DMS53 treated with DMSO at 0.1 percent for 48 hours (cell line): ENCODE data around the gene BTBD17.
"Not testable (repeated sequence)": the region's sequence is repeated elsewhere in the genome, so short reads cannot be mapped to it uniquely, and the experiment has no call there.

Source experiments
- DNase-seq: peaks from one replicate; lab custom pipeline; 2025; ENCODE audit not compliant: unreplicated experiment; lab: John Stamatoyannopoulos, UW

BTBD17 gene, protein sequence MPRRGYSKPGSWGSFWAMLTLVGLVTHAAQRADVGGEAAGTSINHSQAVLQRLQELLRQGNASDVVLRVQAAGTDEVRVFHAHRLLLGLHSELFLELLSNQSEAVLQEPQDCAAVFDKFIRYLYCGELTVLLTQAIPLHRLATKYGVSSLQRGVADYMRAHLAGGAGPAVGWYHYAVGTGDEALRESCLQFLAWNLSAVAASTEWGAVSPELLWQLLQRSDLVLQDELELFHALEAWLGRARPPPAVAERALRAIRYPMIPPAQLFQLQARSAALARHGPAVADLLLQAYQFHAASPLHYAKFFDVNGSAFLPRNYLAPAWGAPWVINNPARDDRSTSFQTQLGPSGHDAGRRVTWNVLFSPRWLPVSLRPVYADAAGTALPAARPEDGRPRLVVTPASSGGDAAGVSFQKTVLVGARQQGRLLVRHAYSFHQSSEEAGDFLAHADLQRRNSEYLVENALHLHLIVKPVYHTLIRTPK

DNA sequence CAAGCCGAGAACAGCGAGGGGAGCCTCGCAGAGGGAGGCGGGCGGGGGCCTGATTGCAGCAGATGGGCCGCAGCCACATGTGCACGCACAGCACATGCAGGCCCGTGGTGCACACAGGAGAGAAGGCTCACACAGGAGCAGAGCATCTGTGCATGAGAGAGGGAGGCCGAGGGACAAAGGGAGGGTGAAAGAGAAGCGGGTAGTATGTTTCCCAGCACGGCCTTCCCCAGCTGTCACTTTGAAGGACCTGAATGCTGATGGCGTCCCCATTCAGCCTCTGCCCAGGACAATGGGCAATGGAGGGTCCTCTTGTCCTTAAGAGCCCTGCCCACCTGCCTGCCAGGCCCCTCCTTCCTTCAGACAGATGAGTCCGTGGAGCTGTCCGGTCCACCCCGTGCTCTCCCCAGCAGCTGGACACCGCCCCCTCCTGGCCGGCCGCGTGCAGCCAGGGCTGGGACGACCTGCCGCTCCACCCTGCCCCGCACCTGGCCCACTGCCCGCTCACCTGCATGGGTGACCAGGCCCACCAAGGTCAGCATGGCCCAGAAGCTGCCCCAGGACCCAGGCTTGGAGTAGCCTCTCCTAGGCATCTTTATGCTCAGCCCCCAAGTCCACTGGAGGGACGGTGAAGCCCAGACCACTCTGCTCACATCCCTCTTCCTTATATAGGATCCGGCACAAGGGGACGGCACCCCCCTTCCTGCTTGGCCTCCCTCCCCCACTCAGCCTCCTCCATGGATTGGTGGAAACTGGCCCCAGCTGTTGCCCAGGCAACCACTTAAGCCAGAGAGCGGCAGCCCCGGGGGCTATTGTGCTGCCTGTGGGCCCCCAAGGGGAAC is at the start of gene BTBD17:
Gene BTBD17 (minus strand): TSS at position 639 of the 839 bp plus-strand sequence. CDS start 49 bp downstream, at position 590.
- DNase-seq, result peak; percentile 86

DNA sequence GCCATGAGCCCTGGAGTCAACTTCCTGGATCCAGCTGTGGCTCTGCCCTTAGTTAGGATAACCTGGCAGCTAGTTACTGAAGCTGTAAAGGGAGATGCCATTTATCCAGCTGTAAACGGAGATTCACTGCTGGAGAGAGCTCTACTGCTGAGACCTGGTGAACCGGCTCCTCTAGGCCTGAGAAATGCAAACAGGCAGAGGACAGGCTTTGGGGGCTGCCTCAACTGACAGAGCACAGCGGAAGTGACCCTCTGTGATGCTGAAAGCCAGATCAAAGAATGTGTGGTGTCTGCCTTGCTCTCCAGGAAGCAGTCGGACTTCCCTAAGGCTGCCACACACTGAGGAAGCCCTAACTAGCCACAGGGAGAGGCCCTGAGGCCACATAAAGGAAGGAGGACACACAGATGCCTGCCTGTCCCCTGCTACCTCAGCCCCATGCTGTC is 48.4 kb upstream of the BTBD17 start:
- DNase-seq, result peak; percentile 40

DNA sequence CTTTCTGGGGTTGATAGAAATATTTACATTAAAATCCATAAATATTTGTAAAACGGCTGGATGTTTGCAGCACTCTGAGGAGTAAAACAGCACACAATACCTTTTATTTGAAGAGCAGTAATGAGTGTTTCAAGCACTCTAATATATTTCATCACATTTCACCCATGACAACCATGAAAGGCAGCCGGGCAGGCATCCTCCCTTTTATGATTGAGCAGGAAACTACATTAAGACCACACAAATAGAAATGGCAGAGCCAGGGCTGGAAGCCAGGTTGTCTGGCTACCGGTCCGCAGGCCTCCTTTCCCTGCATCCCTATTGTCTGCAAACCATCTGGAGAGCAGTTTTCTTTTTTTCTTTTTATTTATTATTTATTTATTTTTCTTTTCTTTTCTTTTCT is 47.1 kb upstream of the BTBD17 start:
- peak; percentile 97 for DNase-seq

DNA sequence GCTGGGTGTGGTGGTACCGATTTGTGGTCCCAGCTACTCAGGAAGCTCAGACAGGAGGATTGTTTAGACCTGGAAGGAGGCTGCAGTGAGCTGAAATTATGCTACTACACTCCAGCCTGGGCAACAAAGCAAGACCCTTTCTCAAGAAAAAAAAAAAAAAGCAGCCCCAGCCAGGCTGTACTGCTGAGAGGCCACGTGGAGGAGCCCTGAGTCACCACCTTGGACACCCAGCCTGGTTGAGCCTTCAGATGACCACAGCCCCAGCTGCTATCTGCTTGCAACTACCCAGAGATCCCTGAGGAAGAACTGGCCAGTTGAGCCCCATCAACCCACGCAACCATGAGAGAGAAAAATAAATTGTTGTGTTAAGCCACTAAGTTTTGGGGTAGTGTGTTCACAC is 46.6 kb upstream of the BTBD17 start:
- peak; percentile 74 for DNase-seq

DNA sequence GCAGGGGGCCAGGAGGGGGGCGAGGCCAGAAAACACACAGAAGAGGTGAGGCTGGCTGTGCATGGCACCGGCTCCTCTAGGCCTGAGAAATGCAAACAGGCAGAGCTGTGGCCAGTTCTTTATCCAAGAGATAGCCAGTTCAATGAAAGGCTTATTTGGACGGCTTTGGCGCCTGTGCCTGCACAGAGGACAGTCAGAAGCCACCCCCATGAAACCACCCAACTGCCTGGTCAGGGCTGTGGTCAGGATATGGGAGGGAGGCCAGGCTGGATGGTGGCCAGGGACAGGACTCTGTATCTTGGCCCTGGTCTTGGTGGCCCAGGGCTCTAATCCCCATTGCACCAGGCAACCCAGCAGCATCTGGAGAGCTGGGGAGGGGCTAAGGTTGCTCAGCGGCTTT is 45.7 kb upstream of the BTBD17 start:
- no peak for DNase-seq

DNA sequence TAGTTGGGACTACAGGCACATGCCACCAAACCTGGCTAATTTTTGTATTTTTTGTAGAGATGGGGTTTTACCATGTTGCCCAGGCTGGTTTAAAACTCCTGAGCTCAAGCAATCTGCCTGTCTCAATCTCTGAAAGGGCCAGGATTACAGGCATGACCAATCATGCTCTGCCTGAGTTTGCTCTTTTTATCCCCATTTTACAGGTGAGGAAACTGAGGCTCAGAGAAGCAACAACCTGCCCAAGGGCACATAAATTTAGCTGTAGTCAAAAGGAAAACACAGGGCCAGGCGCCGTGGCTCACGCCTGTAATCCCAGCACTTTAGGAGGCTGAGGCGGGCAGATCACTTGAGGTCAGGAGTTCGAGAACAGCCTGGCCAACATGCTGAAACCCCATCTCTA is 43.6 kb upstream of the BTBD17 start:
- DNase-seq, result not testable (repeated sequence)

DNA sequence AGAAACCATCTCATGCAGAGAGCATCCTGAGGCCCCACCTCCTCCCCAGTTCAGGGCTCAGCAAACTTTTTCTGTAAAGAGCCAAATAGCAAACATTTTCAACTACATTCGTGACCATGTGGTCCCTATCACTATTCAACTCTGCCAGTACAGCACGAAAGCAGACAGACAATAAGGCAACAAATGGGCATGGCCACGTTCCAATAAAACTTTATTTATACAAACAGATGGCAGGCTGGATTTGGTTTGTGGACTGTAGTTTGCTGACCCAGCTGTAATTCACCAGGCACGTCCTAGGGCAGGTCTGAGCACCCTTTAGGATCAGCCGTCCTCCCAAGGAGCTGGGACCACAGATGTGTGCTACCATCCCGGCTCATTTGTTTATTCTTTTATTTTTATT is 43.1 kb upstream of the BTBD17 start:
- no peak for DNase-seq

DNA sequence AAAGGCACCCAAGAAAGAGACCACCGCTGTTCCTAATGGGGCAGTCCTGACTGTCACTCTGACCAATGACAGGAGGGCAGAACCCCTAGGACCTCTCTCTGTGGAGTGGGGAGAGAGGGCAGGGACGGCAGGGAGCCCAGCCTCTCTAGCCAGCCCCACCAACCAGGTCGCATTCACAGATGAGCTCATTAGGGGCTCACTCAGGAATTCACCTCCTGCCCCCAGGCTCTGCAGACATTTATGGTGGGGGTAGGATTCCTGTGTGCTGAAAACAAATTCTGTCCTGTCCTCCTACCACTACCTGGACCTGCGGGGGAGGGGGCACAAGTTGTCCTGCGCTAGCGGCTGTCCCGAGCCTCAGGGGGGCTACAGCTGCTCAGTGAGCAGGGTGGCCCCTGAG is 42.5 kb upstream of the BTBD17 start:
- DNase-seq, result no peak

DNA sequence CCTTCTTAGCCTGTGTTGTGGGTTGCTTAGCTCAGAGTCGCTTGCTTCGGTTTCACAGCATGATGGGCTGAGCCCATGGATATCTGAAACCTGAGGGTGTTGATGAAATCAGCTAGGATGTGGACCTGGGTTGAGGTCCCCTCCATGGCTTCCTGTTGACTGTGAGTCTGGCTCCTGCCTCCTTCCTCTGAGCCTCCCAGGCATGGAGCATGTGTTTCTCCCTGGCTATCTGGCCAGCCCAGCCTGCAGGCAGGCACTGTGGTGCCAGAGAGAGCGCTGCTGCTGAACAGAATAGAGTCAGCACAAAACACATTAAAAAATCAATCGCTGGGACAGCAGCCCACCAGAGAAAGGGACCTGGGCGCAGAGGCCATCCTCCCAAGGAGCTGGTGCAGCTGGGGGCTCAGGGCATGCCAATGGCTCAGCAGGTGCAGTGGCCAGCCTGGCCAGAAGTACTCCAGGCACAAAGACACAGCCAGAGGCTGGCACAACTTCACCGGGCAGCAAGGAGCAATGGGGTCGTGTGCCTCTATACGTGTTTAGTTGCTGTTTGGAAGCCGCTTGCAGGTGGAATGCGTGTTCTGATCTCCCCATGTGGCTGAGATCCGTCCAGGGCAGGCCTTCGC is 42.0 kb upstream of the BTBD17 start:
- no peak for DNase-seq

DNA sequence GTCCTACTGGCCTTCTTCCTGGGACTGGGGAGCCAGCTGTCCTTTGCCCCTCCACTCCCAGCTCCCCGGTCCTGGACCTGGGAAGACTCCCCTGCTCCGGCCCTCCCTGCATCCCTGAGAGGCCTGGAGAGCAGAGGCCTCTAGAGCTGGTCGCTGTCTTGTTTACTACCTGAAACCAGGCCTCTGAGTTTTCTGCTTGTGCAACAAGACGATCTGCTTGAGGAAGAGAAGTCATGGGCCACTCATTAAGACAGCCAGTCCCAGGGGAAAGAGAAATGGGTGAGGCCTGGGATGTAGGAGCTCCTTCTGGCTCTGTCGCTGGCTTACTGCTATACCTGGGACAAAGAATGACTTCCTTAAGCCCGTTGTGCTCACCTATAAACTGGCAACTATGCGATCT is 40.4 kb upstream of the BTBD17 start:
- no peak for DNase-seq

DNA sequence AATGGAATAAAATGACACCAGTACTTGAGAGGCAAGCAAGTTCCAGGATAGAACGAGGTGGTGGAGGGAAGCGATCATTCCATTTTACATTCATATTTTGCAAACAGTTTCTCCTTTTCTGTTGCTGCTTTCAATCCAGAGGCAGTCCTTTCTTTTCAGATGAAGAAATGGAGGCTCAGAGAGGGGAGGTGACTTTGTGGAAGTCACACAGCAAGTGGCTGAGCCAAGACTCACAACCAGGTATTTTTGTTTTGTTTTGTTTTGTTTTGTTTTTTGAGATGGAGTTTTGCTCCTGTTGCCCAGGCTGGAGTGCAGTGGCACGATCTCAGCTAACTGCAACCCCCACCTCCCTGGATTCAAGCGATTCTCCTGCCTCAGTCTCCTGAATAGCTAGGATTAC is 34.9 kb upstream of the BTBD17 start:
- DNase-seq, result no peak

DNA sequence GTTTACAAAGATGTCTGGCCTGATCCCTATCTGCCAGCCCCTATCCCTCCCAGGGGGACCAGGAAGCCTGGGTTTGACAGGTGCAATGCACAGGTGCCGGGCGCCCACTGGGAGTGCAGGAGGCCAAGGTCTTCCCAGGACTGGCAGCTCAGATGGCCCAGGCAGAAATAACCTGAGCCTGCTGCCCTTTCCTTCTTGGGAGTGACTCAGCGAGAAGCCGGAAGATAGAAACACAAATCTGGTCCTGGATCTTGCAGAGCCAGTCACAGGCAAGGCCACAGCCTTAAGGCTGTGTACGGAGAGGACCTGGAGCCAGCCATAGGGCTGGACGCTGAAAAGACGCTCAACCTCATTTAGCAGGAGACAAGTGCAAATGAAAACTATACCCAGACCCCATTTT is 33.3 kb upstream of the BTBD17 start:
- no peak for DNase-seq

DNA sequence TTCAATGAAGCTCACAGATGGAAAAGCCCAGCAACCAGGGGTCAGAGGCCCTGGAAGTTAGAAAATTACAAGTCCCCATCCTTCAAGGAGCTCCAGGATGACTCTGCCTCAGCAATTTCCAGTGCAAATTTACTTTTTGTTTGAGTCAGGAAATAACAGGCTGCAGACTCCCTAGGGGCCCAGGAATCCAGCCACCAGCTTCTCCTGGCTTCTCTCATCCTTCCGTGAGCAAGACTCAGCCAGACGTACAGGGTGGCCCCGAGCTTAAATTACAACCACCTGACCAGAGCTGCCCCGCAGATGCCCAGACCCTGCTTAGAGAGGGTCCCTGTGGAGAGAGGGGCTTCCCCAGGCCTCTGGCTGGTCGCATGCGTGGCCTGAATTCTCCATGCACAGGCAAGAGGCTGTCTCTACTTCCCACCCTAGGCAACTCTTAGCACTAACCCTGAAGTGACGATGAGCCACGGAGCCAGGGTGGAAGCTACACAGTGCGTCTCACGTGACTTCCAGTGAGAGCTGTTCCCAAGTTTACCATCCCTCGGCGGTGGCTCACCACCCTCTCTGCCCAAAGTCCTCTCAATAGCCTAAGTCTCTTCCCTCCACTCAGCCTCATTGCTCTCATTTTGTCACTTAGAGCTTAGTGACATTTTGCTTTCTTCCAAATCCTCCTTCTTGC is 32.7 kb upstream of the BTBD17 start:
- DNase-seq, result no peak

DNA sequence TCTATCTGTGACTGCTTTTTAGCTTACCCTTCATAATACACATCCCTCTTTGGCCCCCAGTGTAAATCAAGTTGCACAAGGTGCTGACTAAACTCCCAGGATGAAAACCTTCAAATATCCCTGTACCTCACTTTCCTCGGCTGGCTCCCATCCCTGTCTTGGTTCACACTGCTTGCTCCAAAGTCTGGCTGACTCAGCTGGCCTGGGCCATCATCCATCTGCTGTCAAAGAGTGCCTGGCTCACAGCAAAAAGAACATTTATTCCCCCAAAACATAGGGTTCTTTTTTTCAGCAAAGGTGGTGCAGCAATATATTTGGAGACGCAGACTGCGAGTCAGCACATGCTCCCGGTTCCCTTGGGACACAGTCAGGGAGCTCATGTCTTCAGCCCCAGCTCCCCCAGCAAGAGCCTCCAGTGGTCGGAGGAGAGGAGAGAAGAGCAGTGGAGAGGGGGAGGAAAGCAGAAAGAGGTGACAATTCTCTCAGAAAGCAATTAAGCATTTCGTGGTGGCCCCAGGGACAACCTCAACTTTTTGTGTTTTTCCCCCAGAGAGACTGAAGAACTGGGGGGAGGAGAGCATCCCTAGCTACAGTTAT is 31.8 kb upstream of the BTBD17 start:
- no peak for DNase-seq

DNA sequence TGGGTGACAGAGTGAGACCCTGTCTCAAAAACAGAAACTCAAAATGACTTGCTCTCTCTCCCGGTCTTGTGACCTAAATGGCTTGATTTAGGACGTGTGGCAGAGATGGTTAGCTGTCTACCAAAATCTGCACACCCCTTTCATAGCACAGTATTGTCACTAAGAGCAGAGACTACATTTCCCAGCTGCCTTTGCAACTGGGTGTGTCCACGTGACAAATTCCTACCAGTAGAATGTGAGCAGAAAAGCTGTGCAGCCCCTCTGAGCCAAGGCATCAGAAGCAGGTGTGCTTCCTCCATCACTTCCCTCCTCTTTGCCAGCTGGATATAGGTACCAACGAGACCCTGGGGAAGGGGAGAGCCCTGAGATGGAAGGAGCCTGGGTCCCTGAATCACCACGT is 31.2 kb upstream of the BTBD17 start:
- DNase-seq, result no peak

DNA sequence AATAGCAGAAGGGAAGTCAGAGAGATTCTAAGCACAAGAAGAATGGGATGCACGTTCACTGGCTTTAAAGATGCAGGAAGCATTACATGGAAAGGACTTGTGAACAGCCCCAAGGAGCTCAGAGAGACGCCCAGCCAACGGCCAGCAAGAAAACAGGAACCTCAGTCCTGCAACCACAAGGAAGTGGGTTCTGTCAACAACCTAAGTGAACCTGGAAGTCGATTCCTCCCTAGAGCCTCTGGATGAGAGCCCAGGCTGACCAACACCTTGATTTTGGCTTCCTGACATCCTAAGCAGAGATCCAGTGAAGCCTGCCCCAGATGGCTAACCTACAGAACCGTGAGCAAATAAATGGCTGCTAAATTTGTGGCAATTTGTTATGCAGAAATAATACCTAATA is 30.1 kb upstream of the BTBD17 start:
- no peak for DNase-seq

DNA sequence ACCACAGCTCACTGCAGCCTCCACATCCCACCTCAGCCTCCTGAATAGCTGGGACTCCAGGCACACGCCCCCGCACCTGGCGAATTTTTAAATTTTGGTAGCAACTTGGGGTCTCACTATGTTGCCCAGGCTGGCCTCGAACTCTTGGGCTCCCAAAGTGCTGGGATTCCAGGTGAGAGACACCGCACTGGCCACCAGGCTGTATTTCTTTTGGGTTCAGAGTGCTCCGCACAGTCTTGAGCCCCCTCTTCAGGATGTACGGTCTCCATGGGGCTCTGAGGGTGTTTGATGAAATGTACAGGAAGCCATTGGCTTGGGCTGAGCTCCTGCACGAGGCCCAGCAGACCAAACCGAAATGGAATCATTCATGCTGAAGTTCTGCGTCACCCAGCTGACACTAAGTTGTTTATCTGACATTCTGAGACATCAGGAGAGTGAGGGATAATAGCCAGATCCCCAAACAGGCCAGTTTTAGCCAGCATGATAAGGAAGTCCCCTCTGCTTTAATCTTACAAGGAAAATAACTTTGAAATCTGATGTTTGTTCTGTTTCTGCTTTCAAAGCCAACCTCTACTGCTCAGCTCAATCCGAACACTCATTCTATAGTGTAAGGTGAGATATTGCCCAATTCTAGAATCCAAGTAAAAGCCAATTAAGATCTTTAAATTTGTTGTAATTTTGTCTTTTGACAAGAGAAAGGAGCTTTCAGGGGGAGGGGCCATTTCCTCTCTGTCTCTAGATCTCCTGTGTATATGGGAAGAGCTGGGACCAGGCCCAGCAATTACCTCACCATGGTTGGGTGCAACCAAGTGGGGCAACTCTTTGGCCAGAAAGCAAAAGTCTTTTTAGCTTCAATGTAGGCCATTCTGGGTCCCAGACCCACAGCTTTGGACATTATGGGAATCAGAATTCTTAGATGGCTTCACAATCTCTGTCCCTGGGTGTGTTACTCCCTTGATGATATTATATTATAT is 29.3 kb upstream of the BTBD17 start:
- DNase-seq, result no peak

DNA sequence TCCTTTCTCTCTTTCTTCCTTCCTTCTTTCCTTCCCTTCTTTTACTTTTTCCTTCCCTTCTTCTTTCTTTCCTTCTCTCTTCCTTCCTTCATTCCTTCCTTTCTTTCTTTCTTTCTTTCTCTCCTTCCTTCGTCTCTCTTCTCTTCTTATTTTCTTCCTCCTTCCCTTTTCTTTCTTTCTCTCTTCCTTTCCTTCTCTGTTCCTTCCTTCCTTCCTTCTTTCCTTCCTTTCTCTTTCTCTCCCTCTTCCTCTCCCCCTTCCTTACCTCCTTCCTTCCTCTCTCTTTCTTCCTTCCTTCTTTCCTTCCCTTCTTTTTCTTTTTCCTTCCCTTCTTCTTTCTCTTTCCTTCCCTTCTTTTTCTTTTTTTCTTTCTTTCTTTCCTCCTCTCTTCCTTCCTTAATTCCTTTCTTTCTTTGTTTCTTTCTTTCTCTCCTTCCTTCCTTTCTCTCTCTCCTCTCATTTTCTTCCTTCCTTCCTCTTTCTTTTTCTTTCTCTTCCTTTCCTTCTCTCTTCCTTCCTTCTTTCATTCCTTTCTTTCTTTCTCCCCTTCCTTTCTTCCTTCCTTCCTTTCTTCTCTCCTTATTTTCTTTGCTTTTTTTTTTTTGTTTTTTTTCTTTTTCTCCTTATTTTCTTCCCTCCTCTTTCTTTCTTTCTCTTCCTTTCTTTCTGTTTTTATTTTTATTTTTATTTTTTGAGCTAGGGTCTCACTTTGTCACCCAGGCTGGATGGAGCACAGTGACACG is 28.4 kb upstream of the BTBD17 start:
- DNase-seq, result no peak
